Gastroesophageal sphincter (tissue), 4 donors: ENCODE data around the gene HEPACAM. TPM values are rescaled to one million over a fixed set of nuclear protein-coding genes. Genes with fewer than 3 reads are reported as not detected.
"Not testable (repeated sequence)": the region's sequence is repeated elsewhere in the genome, so short reads cannot be mapped to it uniquely, and the experiment has no call there.

ENCODE experiments used
- ATAC-seq: fragments of 150-250 bp; one replicate; pipeline ENCODE4 v1.9.1; 2016; ENCODE audit warnings: mild to moderate bottlenecking, moderate library complexity
- H3K27ac ChIP-seq, 4 donors: fragments of 200-600 bp; sonication (generic) in 3 of 4; 1 replicate in 3 of 4; 2 replicates in 1 of 4; pipeline ENCODE4 v1.5.1; 2016 to 2019
- H3K27me3 ChIP-seq: fragments of 200-600 bp; sonication (generic); one replicate; pipeline ENCODE4 v1.5.1; 2019
- H3K36me3 ChIP-seq, 2 donors: fragments of 200-600 bp; sonication (generic); one replicate each; pipeline ENCODE4 v1.5.1; 2019; ENCODE audit warnings: control low read depth in 1 of 2
- H3K4me1 ChIP-seq, 3 donors: fragments of 200-600 bp; sonication (generic); 1 replicate in 2 of 3; 2 replicates in 1 of 3; pipeline ENCODE4 v1.5.1; 2016 to 2019; ENCODE audit warnings: control low read depth in 2 of 3
- H3K4me3 ChIP-seq, 2 donors: fragments of 200-600 bp; sonication (generic); one replicate each; pipeline ENCODE4 v1.5.1; 2019; ENCODE audit warnings: mild to moderate bottlenecking in 1 of 2, moderate library complexity in 1 of 2
- H3K9me3 ChIP-seq, 3 donors: fragments of 200-600 bp; sonication (generic); one replicate each; pipeline ENCODE4 v1.5.1; 2017 to 2019; ENCODE audit warnings: control low read depth in 2 of 3
- EP300 ChIP-seq: sonication (generic); formaldehyde crosslinking; IDR thresholded peaks from one replicate; pipeline ENCODE4 v1.6.1; 2017; ENCODE audit warnings: antibody characterized with exemption, mild to moderate bottlenecking
- POLR2A ChIP-seq, 2 donors: fragments of 450-650 bp; IDR thresholded peaks; one replicate each; pipeline ENCODE4 v1.6.1; 2017; ENCODE audit warnings: antibody characterized with exemption in 2 of 2, mild to moderate bottlenecking in 2 of 2, moderate library complexity in 1 of 2
- POLR2AphosphoS5 ChIP-seq: sonication (generic); formaldehyde crosslinking; IDR thresholded peaks from one replicate; pipeline ENCODE4 v1.6.1; 2017; ENCODE audit warnings: antibody characterized with exemption
- WGBS, 2 donors: methylation state at CpG; one replicate each; pipeline ENCODE4 v1.1.5; 2018; ENCODE audit warnings: low coverage in 1 of 2; 5-methylcytosine and 5-hydroxymethylcytosine counted together
- total RNA-seq, 4 donors: library from RNA; depleted of rRNA; stranded (reverse); fragments of >200 nt; gene quantifications; one replicate each; pipeline ENCODE4 v1.1.0, GENCODE V29; 2016
- TF ChIP-seq, protein P1 (sequence below), 4 experiments: fragments of 200-600 bp in 2 of 4; fragments of 450-650 bp in 2 of 4; sonication (generic) in 1 of 4; IDR thresholded peaks; one replicate each; pipeline ENCODE4 v1.5.1; 2017 to 2019; ENCODE audit warnings: antibody characterized with exemption in 4 of 4, mild to moderate bottlenecking in 2 of 4, moderate library complexity in 2 of 4

HEPACAM gene
- total RNA-seq, 4 donors from 2014 or later, result 0.31 to 2.1 (median 0.81) TPM; not detected in 1

DNA sequence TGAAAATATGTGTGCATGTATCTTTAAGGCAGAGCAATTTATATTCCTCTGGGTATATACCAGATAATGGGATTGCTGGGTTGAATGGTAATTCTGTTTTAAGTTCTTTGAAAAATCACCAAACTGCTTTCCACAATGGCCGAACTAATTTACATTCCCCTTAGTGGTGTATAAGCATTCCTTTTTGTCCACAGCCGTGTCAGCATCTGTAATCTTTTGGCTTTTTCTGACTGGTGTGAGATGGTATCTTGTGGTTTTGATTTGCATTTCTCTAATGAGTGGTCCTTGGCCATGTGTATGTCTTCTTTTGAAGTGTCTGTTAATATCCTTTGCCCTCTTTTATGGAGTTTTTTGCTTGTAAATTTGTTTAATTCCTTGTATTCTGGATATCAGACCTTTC lies 42.5 kb upstream of the HEPACAM start:
- Histone ChIP-seq H3K9me3 (peaks cover 0 to 35% (median 0%) of the 10 kb centered on the region in 3 donors), H3K36me3 (peaks cover 0 to 7% of the 10 kb centered on the region in 2 donors), H3K27ac (no peak overlapping the region), H3K27me3 (no peaks in the 10 kb centered on the region), H3K4me3 (no peak overlapping the region), H3K4me1 (no peaks in the 10 kb centered on the region)
- ATAC-seq, result no peak
- TF ChIP-seq, protein P1, sequence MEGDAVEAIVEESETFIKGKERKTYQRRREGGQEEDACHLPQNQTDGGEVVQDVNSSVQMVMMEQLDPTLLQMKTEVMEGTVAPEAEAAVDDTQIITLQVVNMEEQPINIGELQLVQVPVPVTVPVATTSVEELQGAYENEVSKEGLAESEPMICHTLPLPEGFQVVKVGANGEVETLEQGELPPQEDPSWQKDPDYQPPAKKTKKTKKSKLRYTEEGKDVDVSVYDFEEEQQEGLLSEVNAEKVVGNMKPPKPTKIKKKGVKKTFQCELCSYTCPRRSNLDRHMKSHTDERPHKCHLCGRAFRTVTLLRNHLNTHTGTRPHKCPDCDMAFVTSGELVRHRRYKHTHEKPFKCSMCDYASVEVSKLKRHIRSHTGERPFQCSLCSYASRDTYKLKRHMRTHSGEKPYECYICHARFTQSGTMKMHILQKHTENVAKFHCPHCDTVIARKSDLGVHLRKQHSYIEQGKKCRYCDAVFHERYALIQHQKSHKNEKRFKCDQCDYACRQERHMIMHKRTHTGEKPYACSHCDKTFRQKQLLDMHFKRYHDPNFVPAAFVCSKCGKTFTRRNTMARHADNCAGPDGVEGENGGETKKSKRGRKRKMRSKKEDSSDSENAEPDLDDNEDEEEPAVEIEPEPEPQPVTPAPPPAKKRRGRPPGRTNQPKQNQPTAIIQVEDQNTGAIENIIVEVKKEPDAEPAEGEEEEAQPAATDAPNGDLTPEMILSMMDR (IDR thresholded peaks at IDR 0.05), result no peak
- no peak for TF ChIP-seq EP300
- TF ChIP-seq POLR2A (IDR thresholded peaks at IDR 0.05), result no peak
- TF ChIP-seq POLR2AphosphoS5, result no peak
- WGBS, 2 donors, result 89 to 100% methylated on average over 1 to 2 of the region's 2 CpGs

DNA sequence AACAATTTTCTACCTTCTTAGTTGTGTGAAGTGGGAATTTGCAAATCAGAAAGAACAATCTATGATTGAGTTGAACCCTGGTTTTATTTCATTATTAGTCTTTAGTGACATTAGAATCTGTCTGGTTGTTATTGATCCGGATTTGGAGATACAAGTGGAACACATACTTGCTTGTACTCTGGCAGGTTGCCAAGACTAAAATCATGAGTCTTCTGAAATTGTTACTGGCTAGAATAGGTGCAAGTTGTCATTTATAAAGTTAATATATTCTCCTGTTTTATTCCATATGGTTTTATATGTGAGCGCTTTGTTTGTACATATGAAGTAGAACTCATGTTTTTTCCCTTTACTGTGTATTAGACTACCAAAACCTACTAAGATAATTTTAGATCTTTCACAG lies 41.2 kb upstream of the HEPACAM start:
- TF ChIP-seq POLR2A (IDR thresholded peaks at IDR 0.05) (no peak), POLR2AphosphoS5 (no peak), EP300 (no peak)
- TF ChIP-seq, protein P1 (IDR thresholded peaks at IDR 0.05), result no peak
- ATAC-seq, result no peak
- H3K27me3 ChIP-seq, result no peaks in the 10 kb centered on the region

DNA sequence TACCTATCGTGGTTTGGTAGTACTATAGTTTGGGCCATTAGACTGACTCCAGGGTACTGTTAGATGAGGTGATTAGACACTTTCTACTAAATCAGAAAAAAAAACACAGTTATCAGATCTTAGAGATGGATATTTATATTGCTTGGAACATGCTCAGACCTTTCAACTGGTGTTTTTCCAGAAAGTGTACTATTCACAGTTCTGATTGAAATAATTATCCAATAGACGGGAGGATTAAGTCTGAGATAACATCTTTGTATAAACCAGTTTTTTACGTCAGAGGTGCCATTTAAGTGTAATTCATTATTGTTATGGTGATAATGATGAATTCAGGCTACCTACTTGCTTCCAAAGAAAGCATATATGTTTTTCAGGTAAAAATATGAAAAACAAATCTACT lies 40.7 kb upstream of the HEPACAM start:
- Histone ChIP-seq H3K36me3 (peaks cover 0 to 2% of the 10 kb centered on the region in 2 donors), H3K9me3 (peaks cover 0 to 22% (median 0%) of the 10 kb centered on the region in 3 donors), H3K4me1 (no peaks in the 10 kb centered on the region), H3K27ac (no peak overlapping the region), H3K27me3 (no peaks in the 10 kb centered on the region), H3K4me3 (no peak overlapping the region)
- TF ChIP-seq POLR2A (IDR thresholded peaks at IDR 0.05) (no peak), POLR2AphosphoS5 (no peak), EP300 (no peak)
- TF ChIP-seq, protein P1 (IDR thresholded peaks at IDR 0.05), result no peak
- ATAC-seq, result no peak
- 90% methylated on average over 3 of the region's 3 CpGs for WGBS, 2 donors

More for the DNA sequence above, 41.2 kb upstream of the HEPACAM start:
- Histone ChIP-seq H3K36me3 (peaks cover 0 to 7% of the 10 kb centered on the region in 2 donors), H3K9me3 (peaks cover 0 to 27% (median 0%) of the 10 kb centered on the region in 3 donors), H3K4me3 (no peak overlapping the region), H3K27ac (no peak overlapping the region), H3K4me1 (no peaks in the 10 kb centered on the region)
- WGBS, 2 donors, result 83% methylated on average over 2 of the region's 2 CpGs

DNA sequence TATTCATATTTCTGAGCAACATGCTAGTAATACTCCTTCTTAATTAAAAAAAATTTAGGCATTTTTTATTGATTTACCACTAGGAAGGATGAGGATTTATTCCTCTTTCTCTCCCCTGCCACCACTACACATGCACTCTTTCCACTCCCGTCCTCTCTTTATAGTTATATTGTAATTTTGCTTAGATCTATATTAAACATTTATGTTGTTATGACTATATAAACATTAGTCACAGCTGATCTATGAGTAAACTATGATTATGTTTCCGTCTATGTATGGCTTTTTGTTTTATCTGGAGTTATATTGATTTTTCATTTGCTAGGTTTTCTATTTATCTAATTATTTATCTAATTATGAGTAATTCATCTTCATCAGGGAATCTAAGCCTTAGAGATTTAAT lies 36.0 kb upstream of the HEPACAM start:
- Histone ChIP-seq H3K27ac (no peak overlapping the region), H3K9me3 (no peaks in the 10 kb centered on the region), H3K4me3 (no peak overlapping the region), H3K36me3 (no peaks in the 10 kb centered on the region), H3K27me3 (no peaks in the 10 kb centered on the region), H3K4me1 (no peaks in the 10 kb centered on the region)
- no peak for TF ChIP-seq POLR2A (IDR thresholded peaks at IDR 0.05)
- no peak for TF ChIP-seq EP300
- TF ChIP-seq POLR2AphosphoS5, result no peak
- TF ChIP-seq, protein P1 (IDR thresholded peaks at IDR 0.05), result no peak
- WGBS, 2 donors, result 63 to 82% methylated on average over 2 of the region's 2 CpGs
- ATAC-seq, result no peak

DNA sequence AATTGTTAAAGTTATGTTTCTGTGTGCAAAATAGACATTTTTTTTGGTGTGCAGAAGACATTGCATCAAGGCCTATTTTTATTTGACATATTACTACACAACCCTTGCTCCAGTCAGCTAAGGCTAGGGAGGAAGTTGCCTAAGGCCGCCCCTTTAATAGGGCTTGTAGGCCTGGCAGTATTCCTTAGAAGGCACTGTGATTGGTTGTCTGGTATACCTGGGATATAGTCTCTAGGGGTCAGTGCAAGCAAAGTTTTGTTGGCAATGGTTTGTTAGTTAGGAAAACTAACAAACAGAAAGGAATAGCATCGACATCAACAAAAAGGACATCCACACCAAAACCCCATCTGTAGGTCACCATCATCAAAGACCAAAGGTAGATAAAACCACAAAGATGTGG lies 35.1 kb upstream of the HEPACAM start:
- Histone ChIP-seq H3K4me1 (no peaks in the 10 kb centered on the region), H3K27ac (no peak overlapping the region), H3K27me3 (no peaks in the 10 kb centered on the region), H3K4me3 (no peak overlapping the region), H3K9me3 (no peaks in the 10 kb centered on the region), H3K36me3 (no peaks in the 10 kb centered on the region)
- no peak for ATAC-seq
- WGBS, 2 donors, result 75 to 90% methylated on average over 2 of the region's 2 CpGs
- TF ChIP-seq, protein P1 (IDR thresholded peaks at IDR 0.05), result no peak
- no peak for TF ChIP-seq EP300
- no peak for TF ChIP-seq POLR2AphosphoS5
- no peak for TF ChIP-seq POLR2A (IDR thresholded peaks at IDR 0.05)

DNA sequence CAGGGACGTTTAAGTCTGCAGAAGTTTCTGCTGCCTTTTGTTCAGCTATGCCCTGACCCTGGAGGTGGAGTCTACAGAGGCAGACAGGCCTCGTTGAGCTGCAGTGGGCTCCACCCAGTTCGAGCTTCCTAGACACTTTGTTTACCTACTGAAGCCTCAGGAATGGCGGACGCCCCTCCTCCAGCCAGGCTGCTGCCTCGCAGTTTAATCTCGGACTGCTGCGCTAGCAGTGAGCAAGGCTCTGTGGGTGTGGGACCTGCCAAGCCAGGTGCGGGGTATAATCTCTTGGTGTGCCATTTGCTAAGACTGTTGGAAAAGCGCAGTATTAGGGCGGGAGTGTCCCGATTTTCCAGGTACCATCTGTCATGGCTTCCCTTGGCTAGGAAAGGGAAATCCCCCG lies 32.4 kb upstream of the HEPACAM start:
- H3K36me3 ChIP-seq, H3K27me3 ChIP-seq, H3K27ac ChIP-seq, H3K9me3 ChIP-seq, H3K4me1 ChIP-seq, ATAC-seq, H3K4me3 ChIP-seq: not testable (repeated sequence)
- no CpG with 5 or more reads among the region's 13 CpGs for WGBS, 2 donors
